SK-N-MC (cell line): ENCODE measurements around the gene MSL3.

ENCODE experiments used
- EZH2 ChIP-seq: fragments of 200-600 bp; sonication (generic); IDR thresholded peaks from one replicate; pipeline ENCODE4 v1.6.1; 2017; ENCODE audit warnings: antibody characterized with exemption
- FOXP2 ChIP-seq: optimal IDR thresholded peaks from 2 replicates; pipeline ENCODE3; 2011; ENCODE audit warnings: mild to moderate bottlenecking, moderate library complexity; ENCODE audit not compliant: insufficient read depth; ENCODE audit errors: extremely low read length, control extremely low read depth
- POLR2AphosphoS5 ChIP-seq: IDR thresholded peaks from 2 replicates; pipeline ENCODE4 v1.6.1; 2012; ENCODE audit warnings: mild to moderate bottlenecking, low read depth, low read length, borderline replicate concordance

DNA sequence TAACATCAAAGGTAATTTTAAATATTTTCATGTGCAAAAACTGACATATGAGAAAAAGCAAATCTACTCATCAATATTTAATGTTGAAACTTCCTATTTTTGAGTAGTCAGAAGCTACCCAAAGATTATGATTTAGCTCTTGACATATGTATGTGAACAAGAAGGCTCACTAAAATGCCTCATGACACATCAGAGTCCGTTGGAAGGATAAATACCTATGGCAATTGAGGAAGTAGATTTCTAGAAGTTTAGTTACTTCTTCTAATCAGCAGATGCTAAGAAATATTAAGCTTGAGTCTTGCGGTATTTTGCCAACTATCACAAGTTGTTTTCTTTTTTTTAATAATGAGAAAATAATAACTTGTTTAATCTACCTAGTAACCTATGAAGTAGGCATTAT lies 55.3 kb downstream of the MSL3 start:
- no peak for TF ChIP-seq EZH2
- TF ChIP-seq POLR2AphosphoS5, result no peak
- TF ChIP-seq FOXP2, result no peak
